Measurements from ENCODE around the gene DNAH2.
A peak's percentile ranks its signal among the peaks of the same experiment; 100 is the strongest.

The DNAH2 gene

GRCh38 chr17:7854078-7854777 is 136.7 kb downstream of the DNAH2 start:
- TF ChIP-seq, protein P1, sequence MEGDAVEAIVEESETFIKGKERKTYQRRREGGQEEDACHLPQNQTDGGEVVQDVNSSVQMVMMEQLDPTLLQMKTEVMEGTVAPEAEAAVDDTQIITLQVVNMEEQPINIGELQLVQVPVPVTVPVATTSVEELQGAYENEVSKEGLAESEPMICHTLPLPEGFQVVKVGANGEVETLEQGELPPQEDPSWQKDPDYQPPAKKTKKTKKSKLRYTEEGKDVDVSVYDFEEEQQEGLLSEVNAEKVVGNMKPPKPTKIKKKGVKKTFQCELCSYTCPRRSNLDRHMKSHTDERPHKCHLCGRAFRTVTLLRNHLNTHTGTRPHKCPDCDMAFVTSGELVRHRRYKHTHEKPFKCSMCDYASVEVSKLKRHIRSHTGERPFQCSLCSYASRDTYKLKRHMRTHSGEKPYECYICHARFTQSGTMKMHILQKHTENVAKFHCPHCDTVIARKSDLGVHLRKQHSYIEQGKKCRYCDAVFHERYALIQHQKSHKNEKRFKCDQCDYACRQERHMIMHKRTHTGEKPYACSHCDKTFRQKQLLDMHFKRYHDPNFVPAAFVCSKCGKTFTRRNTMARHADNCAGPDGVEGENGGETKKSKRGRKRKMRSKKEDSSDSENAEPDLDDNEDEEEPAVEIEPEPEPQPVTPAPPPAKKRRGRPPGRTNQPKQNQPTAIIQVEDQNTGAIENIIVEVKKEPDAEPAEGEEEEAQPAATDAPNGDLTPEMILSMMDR (IDR thresholded peaks at IDR 0.05; ENCODE audit: low read length, missing control alignments) = no peak
- DNase-seq (ENCODE audit: low read depth) = no peak
- no peak overlapping the region for H3K4me3 ChIP-seq (replicated peaks; ENCODE audit: low read depth, low read length)

DNA sequence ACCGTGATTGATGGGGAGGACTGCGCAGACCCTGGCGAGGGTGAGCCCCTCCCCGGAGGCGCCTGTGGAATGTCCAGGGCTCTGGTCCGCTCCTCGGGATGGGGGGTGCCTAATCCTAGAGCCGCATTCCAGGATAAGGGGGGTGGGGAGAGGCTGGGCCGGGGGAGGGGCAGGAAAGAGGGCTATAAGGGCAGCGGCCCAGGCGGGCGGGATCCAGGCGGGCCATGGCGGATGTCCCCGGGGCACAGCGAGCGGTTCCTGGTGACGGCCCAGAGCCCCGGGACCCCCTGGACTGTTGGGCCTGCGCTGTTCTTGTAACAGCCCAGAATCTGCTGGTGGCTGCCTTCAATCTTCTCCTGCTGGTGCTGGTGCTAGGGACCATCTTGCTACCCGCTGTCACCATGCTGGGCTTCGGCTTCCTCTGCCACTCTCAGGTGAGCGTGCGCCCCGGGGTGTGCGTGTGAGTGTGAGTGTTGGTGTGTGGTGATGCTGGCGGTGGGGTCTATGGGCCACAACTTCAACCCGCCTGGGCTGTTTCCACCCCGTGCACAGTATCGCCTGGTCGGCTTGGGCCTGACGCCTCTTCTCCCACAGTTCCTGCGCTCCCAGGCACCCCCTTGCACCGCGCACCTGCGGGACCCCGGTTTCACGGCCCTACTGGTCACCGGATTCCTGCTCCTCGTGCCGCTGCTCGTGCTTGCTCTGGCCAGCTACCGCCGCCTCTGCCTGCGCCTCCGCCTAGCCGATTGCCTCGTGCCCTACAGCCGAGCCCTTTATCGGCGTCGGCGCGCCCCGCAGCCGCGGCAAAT is 137.5 kb downstream of the DNAH2 start, which contains the start of gene TMEM88:
Gene TMEM88, plus strand, starts transcription at position 216 of the 809 bp plus-strand sequence. Its CDS starts 9 bp downstream, at position 225.
- H3K4me3 ChIP-seq (replicated peaks; ENCODE audit: low read depth, low read length) = peak within 1 kb of the TSS; percentile 81
- TF ChIP-seq, protein P1 (IDR thresholded peaks at IDR 0.05; ENCODE audit: low read length, missing control alignments) = no peak
- no peak for DNase-seq (ENCODE audit: low read depth)

GRCh38 chr17:7855660-7856010 is 138.1 kb downstream of the DNAH2 start:
- peak overlapping the region; percentile 81 for H3K4me3 ChIP-seq (replicated peaks; ENCODE audit: low read depth, low read length)
- no peak for DNase-seq (ENCODE audit: low read depth)
- TF ChIP-seq, protein P1 (IDR thresholded peaks at IDR 0.05; ENCODE audit: low read length, missing control alignments) = no peak

DNA sequence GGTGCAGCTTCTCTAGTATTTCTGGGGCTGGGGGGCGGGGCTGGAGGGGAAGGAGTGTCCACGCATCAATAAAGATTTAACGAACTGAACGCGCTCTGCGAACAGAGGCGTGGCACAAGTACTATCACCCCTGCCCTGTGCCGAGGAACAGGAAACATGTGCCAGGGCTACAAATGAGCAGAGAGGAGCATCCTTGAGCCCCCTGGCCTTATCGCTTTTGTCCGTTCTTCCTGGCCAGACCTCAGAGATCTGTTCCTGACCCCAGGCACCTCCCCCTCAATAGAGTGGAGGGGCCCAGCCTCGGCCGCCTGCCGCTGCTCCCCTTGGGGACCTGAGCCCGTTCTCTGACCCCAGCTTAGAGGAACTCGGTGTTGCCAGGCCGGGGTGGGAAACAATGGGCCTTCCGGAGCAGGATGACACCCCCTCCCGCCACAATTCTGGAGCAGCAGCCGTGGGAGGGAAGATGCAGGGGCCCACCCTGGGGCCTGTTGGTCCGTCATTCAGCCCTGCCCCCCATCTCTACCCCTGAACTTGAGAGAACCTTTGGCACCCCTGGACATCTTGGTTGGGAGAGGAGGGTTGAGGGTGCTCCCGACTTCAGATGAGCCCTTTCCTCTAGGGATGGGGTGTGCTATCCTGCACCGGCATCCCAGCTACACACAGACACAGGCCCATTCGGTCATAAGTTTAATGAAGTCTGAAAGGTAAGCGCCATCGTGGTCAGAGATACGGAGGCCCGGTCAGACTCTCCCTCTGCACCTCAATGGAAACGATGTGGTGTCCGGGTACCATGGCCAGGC is 138.7 kb downstream of the DNAH2 start:
- TF ChIP-seq, protein P1 (IDR thresholded peaks at IDR 0.05; ENCODE audit: low read length, missing control alignments) = no peak
- DNase-seq (ENCODE audit: low read depth) = peak; percentile 69
- peak overlapping the region; percentile 81 for H3K4me3 ChIP-seq (replicated peaks; ENCODE audit: low read depth, low read length)

GRCh38 chr17:7856811-7857712 is 139.5 kb downstream of the DNAH2 start, which contains the start of gene NAA38:
Gene NAA38 (minus strand): TSS chr17:7857559. CDS start chr17:7857463, 96 bp downstream.
- DNase-seq (ENCODE audit: low read depth) = peak; percentile 100
- peak within 1 kb of the TSS; percentile 81 for H3K4me3 ChIP-seq (replicated peaks; ENCODE audit: low read depth, low read length)
- TF ChIP-seq, protein P1 (IDR thresholded peaks at IDR 0.05; ENCODE audit: low read length, missing control alignments) = peak; percentile 37
